Esophagus muscularis mucosa (tissue), 4 donors: ENCODE data around the gene PEAK3. TPM values are rescaled to one million over a fixed set of nuclear protein-coding genes. Genes with fewer than 3 reads are reported as not detected.

Source experiments
- DNase-seq: peaks from one replicate; pipeline ENCODE4 v3.0.0-alpha.2; 2017; ENCODE audit errors: extremely low spot score
- H3K27ac ChIP-seq, 4 donors: fragments of 200-600 bp; sonication (generic); replicated peaks in 1 of 4; 1 replicate in 3 of 4; 2 replicates in 1 of 4; pipeline ENCODE4 v1.5.1; 2016 to 2019; ENCODE audit warnings: mild to moderate bottlenecking in 1 of 4
- H3K27me3 ChIP-seq, 4 donors: fragments of 200-600 bp; sonication (generic); one replicate each; pipeline versions ENCODE4 v1.5.1 to v1.6.0; 2016 to 2019
- H3K36me3 ChIP-seq, 4 donors: fragments of 200-600 bp; sonication (generic); one replicate each; pipeline ENCODE4 v1.5.1; 2016 to 2019
- H3K4me1 ChIP-seq, 4 donors: fragments of 200-600 bp; sonication (generic); one replicate each; pipeline ENCODE4 v1.5.1; 2016 to 2019
- H3K4me3 ChIP-seq, 4 donors: fragments of 200-600 bp; sonication (generic); 1 replicate in 2 of 4; 2 replicates in 2 of 4; pipeline ENCODE4 v1.5.1; 2016 to 2019; ENCODE audit warnings: mild to moderate bottlenecking in 4 of 4, moderate library complexity in 1 of 4
- H3K9me3 ChIP-seq, 4 donors: fragments of 200-600 bp; sonication (generic); 1 replicate in 3 of 4; 2 replicates in 1 of 4; pipeline ENCODE4 v1.5.1; 2016 to 2019
- CTCF ChIP-seq, 3 experiments: fragments of 200-600 bp in 2 of 3; fragments of 450-650 bp in 1 of 3; sonication (generic) in 2 of 3; IDR thresholded peaks; one replicate each; pipeline ENCODE4 v1.5.1; 2017 to 2019; ENCODE audit warnings: antibody characterized with exemption in 3 of 3, mild to moderate bottlenecking in 2 of 3, moderate library complexity in 1 of 3
- EP300 ChIP-seq: sonication (generic); formaldehyde crosslinking; IDR thresholded peaks from one replicate; pipeline ENCODE4 v1.6.1; 2017; ENCODE audit warnings: antibody characterized with exemption
- POLR2A ChIP-seq: fragments of 450-650 bp; IDR thresholded peaks from one replicate; pipeline ENCODE4 v1.6.1; 2017; ENCODE audit warnings: antibody characterized with exemption, moderate library complexity, mild to moderate bottlenecking, low read depth
- POLR2AphosphoS5 ChIP-seq, 2 donors: sonication (generic); formaldehyde crosslinking; IDR thresholded peaks; one replicate each; pipeline ENCODE4 v1.6.1; 2017; ENCODE audit warnings: antibody characterized with exemption in 2 of 2
- WGBS: methylation state at CpG from one replicate; pipeline ENCODE4 v1.1.5; 2018; 5-methylcytosine and 5-hydroxymethylcytosine counted together
- intact Hi-C: fragments of 100-400 bp; cut with DNase I; formaldehyde crosslinking; loops from one replicate; pipeline ENCODE4 v1.15.1; 2023
- total RNA-seq, 4 donors: library from RNA; depleted of rRNA; stranded (reverse); fragments of >200 nt; gene quantifications; one replicate each; pipeline versions ENCODE4 v1.1.0 to v1.2.1, GENCODE V29; 2016

The PEAK3 gene
- total RNA-seq, 4 donors from 2014 or later, result 0.78 to 2.3 (median 1.3) TPM

GRCh38 chr19:2244486-2244885 lies 37.5 kb downstream of the PEAK3 start:
- intact Hi-C loops, result no loop called here
- Histone ChIP-seq H3K9me3 (no peaks in the 10 kb centered on the region), H3K36me3 (peaks cover 40 to 67% (median 61%) of the 10 kb centered on the region in 4 donors), H3K27me3 (peaks cover 0 to 6% (median 0%) of the 10 kb centered on the region in 4 donors), H3K4me1 (peaks cover 27 to 68% (median 47%) of the 10 kb centered on the region in 4 donors), H3K4me3 (no peak overlapping the region), H3K27ac (no peak overlapping the region)
- TF ChIP-seq POLR2A (no peak), CTCF (IDR thresholded peaks at IDR 0.05) (no peak), POLR2AphosphoS5 (IDR thresholded peaks at IDR 0.05) (no peak), EP300 (no peak)
- WGBS, result 89% methylated on average over 17 of the region's 21 CpGs
- no peak for DNase-seq

GRCh38 chr19:2244125-2244411 lies 37.9 kb downstream of the PEAK3 start:
- no peak for DNase-seq
- intact Hi-C loops, result no loop called here
- H3K36me3 ChIP-seq, result peaks cover 40 to 64% (median 61%) of the 10 kb centered on the region in 4 donors
- H3K9me3 ChIP-seq, result no peaks in the 10 kb centered on the region
- no peak overlapping the region for H3K4me3 ChIP-seq
- TF ChIP-seq EP300 (no peak), POLR2AphosphoS5 (IDR thresholded peaks at IDR 0.05) (no peak), CTCF (IDR thresholded peaks at IDR 0.05) (no peak), POLR2A (no peak)
- peaks cover 32 to 68% (median 51%) of the 10 kb centered on the region in 4 donors for H3K4me1 ChIP-seq
- no peak overlapping the region for H3K27ac ChIP-seq
- WGBS, result 100% methylated on average over 1 of the region's 12 CpGs
- peaks cover 0 to 2% (median 0%) of the 10 kb centered on the region in 4 donors for H3K27me3 ChIP-seq

GRCh38 chr19:2243274-2244124 lies 38.5 kb downstream of the PEAK3 start:
- Histone ChIP-seq H3K9me3 (no peaks in the 10 kb centered on the region), H3K4me3 (no peak overlapping the region), H3K4me1 (peaks cover 37 to 74% (median 57%) of the 10 kb centered on the region in 4 donors), H3K27ac (no peak overlapping the region), H3K27me3 (no peaks in the 10 kb centered on the region), H3K36me3 (peaks cover 40 to 58% (median 55%) of the 10 kb centered on the region in 4 donors)
- 73% methylated on average over 26 of the region's 32 CpGs for WGBS
- no peak for TF ChIP-seq POLR2A
- no peak for TF ChIP-seq EP300
- TF ChIP-seq CTCF (IDR thresholded peaks at IDR 0.05), result no peak
- no peak for TF ChIP-seq POLR2AphosphoS5 (IDR thresholded peaks at IDR 0.05)
- no peak for DNase-seq
- intact Hi-C loops, result no loop called here

GRCh38 chr19:2242816-2243215 lies 39.2 kb downstream of the PEAK3 start:
- H3K9me3 ChIP-seq, result no peaks in the 10 kb centered on the region
- intact Hi-C loops, result no loop called here
- TF ChIP-seq EP300 (no peak), POLR2AphosphoS5 (IDR thresholded peaks at IDR 0.05) (no peak), POLR2A (no peak), CTCF (IDR thresholded peaks at IDR 0.05) (no peak)
- 84% methylated on average over 8 of the region's 8 CpGs for WGBS
- no peaks in the 10 kb centered on the region for H3K27me3 ChIP-seq
- H3K27ac ChIP-seq, result no peak overlapping the region
- H3K4me3 ChIP-seq, result no peak overlapping the region
- DNase-seq, result no peak
- H3K36me3 ChIP-seq, result peaks cover 40 to 51% (median 48%) of the 10 kb centered on the region in 4 donors
- H3K4me1 ChIP-seq, result peaks cover 44 to 80% (median 63%) of the 10 kb centered on the region in 4 donors
